Caco-2 (cell line): ENCODE data around the gene OVCA2. TPM values are rescaled to one million over a fixed set of nuclear protein-coding genes. Genes with fewer than 3 reads are reported as not detected.

Source experiments
- BruUV-seq: library from RNA; stranded (reverse); fragments of 400-500 nt; replicated peaks from 2 replicates; lab custom pipeline; 2021; lab: Mats Ljungman, UMichigan
- CTCF ChIA-PET: fragments of 300-600 bp; sonication (Branson Sonifier 250); formaldehyde crosslinking; loops from one replicate; lab custom pipeline; 2022; ENCODE audit warnings: antibody characterized with exemption; lab: Charles Lee
- POLR2A ChIA-PET: fragments of 300-600 bp; sonication (Branson Sonifier 250); formaldehyde crosslinking; loops from one replicate; lab custom pipeline; 2022; ENCODE audit warnings: antibody characterized with exemption; lab: Charles Lee
- DNase-seq, 2 experiments: peaks; one replicate each; pipeline versions ENCODE4 v3.0.0 to v3.0.0-alpha.2; 2020 to 2022
- H3K27me3 ChIP-seq: replicated peaks from 2 replicates; pipeline ENCODE4 v1.6.0; 2011; ENCODE audit warnings: low read length; ENCODE audit not compliant: control insufficient read depth, insufficient read depth
- H3K36me3 ChIP-seq: 2 replicates; pipeline ENCODE4 v1.5.1; 2011; ENCODE audit warnings: low read length; ENCODE audit not compliant: control insufficient read depth, insufficient read depth
- H3K4me1 ChIP-seq: fragments of 250-450 bp; sonication (Bioruptor Pico); 2 replicates; pipeline ENCODE4 v1.5.1; 2020; ENCODE audit warnings: mild to moderate bottlenecking
- H3K4me3 ChIP-seq: 2 replicates; pipeline ENCODE4 v1.5.1; 2011; ENCODE audit warnings: low read depth, mild to moderate bottlenecking, control low read depth, low read length
- H3K9me3 ChIP-seq: fragments of 250-450 bp; sonication (Bioruptor Pico); 2 replicates; pipeline ENCODE4 v1.5.1; 2020; ENCODE audit warnings: mild to moderate bottlenecking, moderate library complexity
- H3K27ac Mint-ChIP-seq: one replicate; pipeline ENCODE4 v1.8.0; 2022; ENCODE audit warnings: mixed read lengths; ENCODE audit not compliant: unreplicated experiment
- H3K27me3 Mint-ChIP-seq: one replicate; pipeline ENCODE4 v1.8.0; 2022; ENCODE audit warnings: mixed read lengths; ENCODE audit not compliant: insufficient read depth, unreplicated experiment
- H3K36me3 Mint-ChIP-seq: one replicate; pipeline ENCODE4 v1.8.0; 2022; ENCODE audit warnings: mild to moderate bottlenecking, mixed read lengths; ENCODE audit not compliant: insufficient read depth, unreplicated experiment
- H3K4me1 Mint-ChIP-seq: one replicate; pipeline ENCODE4 v1.8.0; 2022; ENCODE audit warnings: low read depth, mixed read lengths; ENCODE audit not compliant: unreplicated experiment
- H3K4me3 Mint-ChIP-seq: one replicate; pipeline ENCODE4 v1.8.0; 2022; ENCODE audit warnings: mild to moderate bottlenecking, moderate library complexity, mixed read lengths; ENCODE audit not compliant: unreplicated experiment
- H3K9me3 Mint-ChIP-seq: one replicate; pipeline ENCODE4 v1.8.0; 2022; ENCODE audit warnings: mixed read lengths; ENCODE audit not compliant: unreplicated experiment
- intact Hi-C: fragments of 100-400 bp; cut with micrococcal nuclease; formaldehyde crosslinking; loops from one replicate; pipeline ENCODE4 v1.10.0; 2022; ENCODE audit not compliant: unreplicated experiment
- total RNA-seq: library from RNA; stranded (reverse); gene quantifications from 2 replicates; pipeline ENCODE4 v1.2.3, GENCODE V29; 2022
- TF ChIP-seq, protein P1 (sequence below), 2 experiments: fragments of 200-600 bp in 1 of 2; IDR thresholded peaks; 1 replicate in 1 of 2; 2 replicates in 1 of 2; pipeline versions ENCODE4 v1.5.1 to v1.8.0; 2011 to 2022; ENCODE audit warnings: antibody characterized with exemption in 1 of 2, control low read depth in 1 of 2, inconsistent platforms in 1 of 2, low read depth in 1 of 2, low read length in 1 of 2, mild to moderate bottlenecking in 1 of 2, moderate library complexity in 1 of 2; ENCODE audit not compliant: insufficient read depth in 1 of 2, severe bottlenecking in 1 of 2, unreplicated experiment in 1 of 2

The OVCA2 gene
- total RNA-seq, 1 experiment from 2014 or later: 39.3 TPM

DNA sequence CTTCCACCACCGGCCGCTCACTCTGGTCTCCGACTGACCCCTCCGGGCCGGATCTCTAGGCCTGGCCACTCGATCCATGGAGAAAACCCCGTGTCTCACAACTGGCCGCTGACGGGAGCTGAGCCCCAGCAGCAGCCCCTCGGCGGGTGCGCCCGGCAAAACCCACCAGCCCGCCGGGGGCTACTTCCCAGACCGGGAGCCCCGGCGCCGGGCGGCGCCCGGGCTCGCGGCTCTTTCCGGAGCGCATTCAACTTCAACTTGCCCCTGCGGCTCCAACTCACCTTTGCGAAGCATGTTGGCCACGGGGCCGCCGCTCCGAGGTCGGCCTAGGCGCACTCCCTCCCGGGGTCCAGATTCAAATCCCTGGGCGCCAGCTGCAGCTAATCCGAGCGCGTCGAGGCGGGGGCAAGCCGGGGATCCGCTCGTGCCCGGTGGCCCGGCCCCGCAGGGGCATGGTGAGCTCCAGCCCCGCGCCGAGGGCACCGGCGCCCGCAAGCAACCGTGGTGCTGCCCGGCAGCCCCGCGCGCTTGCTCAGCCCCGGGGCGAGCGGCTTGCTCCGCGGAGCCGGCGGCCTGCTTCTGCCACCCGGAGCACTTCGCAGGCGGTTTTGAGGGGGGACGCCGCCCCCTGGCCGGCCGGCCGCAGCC is 17.1 kb upstream of the OVCA2 start:
- H3K4me3 Mint-ChIP-seq: peak overlapping the region; percentile 69
- H3K36me3 Mint-ChIP-seq: peaks cover 11% of the 10 kb centered on the region
- no peak overlapping the region for H3K27ac Mint-ChIP-seq
- peaks cover 18% of the 10 kb centered on the region; the same call in 1 of the 2 replicates for H3K4me1 ChIP-seq
- no peaks in the 10 kb centered on the region for H3K9me3 ChIP-seq
- no peaks in the 10 kb centered on the region for H3K36me3 ChIP-seq
- peaks cover 8% of the 10 kb centered on the region for H3K27me3 Mint-ChIP-seq
- no peak for DNase-seq
- TF ChIP-seq, protein P1, sequence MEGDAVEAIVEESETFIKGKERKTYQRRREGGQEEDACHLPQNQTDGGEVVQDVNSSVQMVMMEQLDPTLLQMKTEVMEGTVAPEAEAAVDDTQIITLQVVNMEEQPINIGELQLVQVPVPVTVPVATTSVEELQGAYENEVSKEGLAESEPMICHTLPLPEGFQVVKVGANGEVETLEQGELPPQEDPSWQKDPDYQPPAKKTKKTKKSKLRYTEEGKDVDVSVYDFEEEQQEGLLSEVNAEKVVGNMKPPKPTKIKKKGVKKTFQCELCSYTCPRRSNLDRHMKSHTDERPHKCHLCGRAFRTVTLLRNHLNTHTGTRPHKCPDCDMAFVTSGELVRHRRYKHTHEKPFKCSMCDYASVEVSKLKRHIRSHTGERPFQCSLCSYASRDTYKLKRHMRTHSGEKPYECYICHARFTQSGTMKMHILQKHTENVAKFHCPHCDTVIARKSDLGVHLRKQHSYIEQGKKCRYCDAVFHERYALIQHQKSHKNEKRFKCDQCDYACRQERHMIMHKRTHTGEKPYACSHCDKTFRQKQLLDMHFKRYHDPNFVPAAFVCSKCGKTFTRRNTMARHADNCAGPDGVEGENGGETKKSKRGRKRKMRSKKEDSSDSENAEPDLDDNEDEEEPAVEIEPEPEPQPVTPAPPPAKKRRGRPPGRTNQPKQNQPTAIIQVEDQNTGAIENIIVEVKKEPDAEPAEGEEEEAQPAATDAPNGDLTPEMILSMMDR (IDR thresholded peaks at IDR 0.05; ENCODE audit: insufficient read depth in 1 of 2, low read depth in 1 of 2, low read length in 1 of 2, severe bottlenecking in 1 of 2, unreplicated experiment in 1 of 2): no peak
- H3K4me3 ChIP-seq: peak overlapping the region; percentile 59
- intact Hi-C loops: no loop called here
- H3K9me3 Mint-ChIP-seq: no peaks in the 10 kb centered on the region
- ChIA-PET CTCF (interaction anchor here (1.1 to 4.3 kb wide), 7 partner anchors 29 to 143 kb away, joined by 3 to 185 read pairs (median 6); no protein-coding TSS in a partner anchor), POLR2A (no interaction called here)
- peaks cover 6% of the 10 kb centered on the region for H3K4me1 Mint-ChIP-seq
- peaks cover 6% of the 10 kb centered on the region for H3K27me3 ChIP-seq
- BruUV-seq: no TSS peak

DNA sequence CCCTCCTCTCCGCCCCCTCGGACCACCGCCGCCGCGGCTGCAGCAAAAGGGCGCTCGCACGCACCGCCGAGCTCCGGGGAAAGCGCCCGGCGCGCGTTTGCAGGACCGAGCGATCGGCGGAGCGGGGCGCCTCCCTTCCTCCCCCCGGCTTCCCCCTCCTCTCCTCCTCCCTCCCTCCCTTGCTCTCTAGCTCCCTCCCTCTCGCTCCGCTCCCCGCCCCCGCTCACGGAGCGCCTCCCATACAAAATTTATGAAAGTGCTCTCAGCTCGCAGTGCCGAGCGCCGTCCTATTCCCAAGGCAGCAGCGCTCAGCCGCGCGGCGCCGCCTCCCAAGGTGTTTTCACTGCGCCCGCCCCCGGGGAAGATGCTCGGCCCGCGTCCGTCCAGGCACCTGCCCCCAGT is 16.6 kb upstream of the OVCA2 start, which contains the start of gene RTN4RL1:
TSS of gene RTN4RL1 (minus strand) at position 115 of the 402 bp plus-strand sequence. CDS start 469 bp downstream, outside the sequence.
- ChIA-PET POLR2A (no interaction called here), CTCF (interaction anchor here (0.7 to 4.3 kb wide), 10 partner anchors 13 to 143 kb away, joined by 3 to 185 read pairs (median 5); no protein-coding TSS in a partner anchor)
- Mint-ChIP-seq H3K4me1 (peaks cover 6% of the 10 kb centered on the region), H3K27me3 (peaks cover 8% of the 10 kb centered on the region), H3K27ac (no peak within 1 kb of the TSS), H3K9me3 (no peaks in the 10 kb centered on the region), H3K4me3 (peak within 1 kb of the TSS; percentile 69), H3K36me3 (peaks cover 11% of the 10 kb centered on the region)
- intact Hi-C loops: no loop called here
- Histone ChIP-seq H3K27me3 (peaks cover 6% of the 10 kb centered on the region), H3K4me3 (peak within 1 kb of the TSS; percentile 59), H3K36me3 (no peaks in the 10 kb centered on the region), H3K4me1 (peaks cover 18% of the 10 kb centered on the region; the same call in 1 of the 2 replicates), H3K9me3 (no peaks in the 10 kb centered on the region)
- TF ChIP-seq, protein P1 (IDR thresholded peaks at IDR 0.05; ENCODE audit: insufficient read depth in 1 of 2, low read depth in 1 of 2, low read length in 1 of 2, severe bottlenecking in 1 of 2, unreplicated experiment in 1 of 2): peak in 1 of 2 experiments; percentile 1
- peak; percentile 67 to 69 for DNase-seq
- no TSS peak for BruUV-seq

DNA sequence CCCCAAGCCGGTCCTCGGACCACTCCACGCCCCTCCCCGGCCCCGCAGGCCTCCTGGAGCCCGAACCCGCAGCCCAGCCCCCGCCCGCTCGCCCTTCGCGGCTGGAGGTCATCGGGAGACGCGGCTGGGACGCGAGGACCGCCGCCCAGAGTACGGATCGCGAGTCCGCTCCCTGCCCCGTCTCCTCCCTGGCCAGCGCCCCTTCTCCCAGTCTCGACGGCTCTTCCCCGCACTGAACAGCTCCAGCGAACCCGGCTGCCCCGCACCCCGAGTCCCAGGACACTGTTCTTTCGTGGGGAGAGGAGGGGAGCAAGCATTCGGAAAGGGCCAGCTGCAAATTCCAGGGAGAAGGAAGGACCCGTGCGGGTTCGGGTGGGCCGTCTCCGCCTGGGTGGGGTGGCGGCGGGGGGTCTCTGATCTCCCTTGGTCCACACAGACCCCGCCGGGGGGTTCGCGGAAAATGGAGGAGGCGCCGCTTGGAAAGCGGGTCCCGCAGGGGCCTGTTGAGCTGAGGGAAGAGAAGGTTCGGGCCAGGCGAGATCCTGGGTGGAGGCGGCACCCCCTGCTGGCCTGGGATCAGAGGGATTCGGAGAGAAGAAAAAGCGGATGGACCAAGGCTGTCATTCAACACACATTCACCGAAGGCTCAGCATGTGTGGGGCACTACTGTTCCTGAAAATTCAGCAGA is 16.1 kb upstream of the OVCA2 start:
- Mint-ChIP-seq H3K9me3 (no peaks in the 10 kb centered on the region), H3K36me3 (peaks cover 11% of the 10 kb centered on the region), H3K27me3 (peaks cover 8% of the 10 kb centered on the region), H3K4me3 (peak overlapping the region; percentile 69), H3K4me1 (peaks cover 6% of the 10 kb centered on the region), H3K27ac (no peak overlapping the region)
- Histone ChIP-seq H3K9me3 (no peaks in the 10 kb centered on the region), H3K4me1 (peaks cover 19% of the 10 kb centered on the region; the same call in 1 of the 2 replicates), H3K27me3 (peaks cover 6% of the 10 kb centered on the region), H3K36me3 (no peaks in the 10 kb centered on the region), H3K4me3 (peak overlapping the region; percentile 59)
- no TSS peak for BruUV-seq
- ChIA-PET POLR2A (interaction anchor here (0.6 to 1.0 kb wide), 2 partner anchors 117 to 228 kb away, joined by 4 to 5 read pairs; no protein-coding TSS in a partner anchor), CTCF (interaction anchor here (0.7 to 4.3 kb wide), 13 partner anchors 14 to 144 kb away, joined by 3 to 185 read pairs (median 4); no protein-coding TSS in a partner anchor)
- TF ChIP-seq, protein P1 (IDR thresholded peaks at IDR 0.05; ENCODE audit: insufficient read depth in 1 of 2, low read depth in 1 of 2, low read length in 1 of 2, severe bottlenecking in 1 of 2, unreplicated experiment in 1 of 2): peak; percentile 84 to 94
- peak; percentile 79 to 87 for DNase-seq
- intact Hi-C loops: loop anchor here (1.0 kb wide), 2 partner anchors 117 to 143 kb away; no protein-coding TSS in a partner anchor
